Measurements from ENCODE around the gene ZPBP. TPM values are rescaled to one million over a fixed set of nuclear protein-coding genes. Genes with fewer than 3 reads are reported as not detected.

The ZPBP gene
- total RNA-seq, 1 experiment from 2014 or later = not detected

- ChIA-PET POLR2A (ENCODE audit: low non-redundant PET) (no interaction called here), CTCF (no interaction called here)
- no TSS peak for BruUV-seq (replicated peaks)
Measured at GRCh38 chr7:50022451-50022850, 70.6 kb downstream of the ZPBP start.

GRCh38 chr7:49995681-49996080 lies 97.4 kb downstream of the ZPBP start:
- Histone ChIP-seq H3K4me3 (ENCODE audit: low read depth, low read length, poor library complexity, severe bottlenecking) (no peak overlapping the region), H3K9me3 (ENCODE audit: low read depth, low read length, poor library complexity, severe bottlenecking) (peaks cover 22% of the 10 kb centered on the region), H3K36me3 (ENCODE audit: insufficient read depth, low read length, poor library complexity, severe bottlenecking) (no peaks in the 10 kb centered on the region), H3K27me3 (replicated peaks; ENCODE audit: insufficient read depth, low read depth, low read length, poor library complexity) (no peaks in the 10 kb centered on the region), H3K27ac (ENCODE audit: low read depth, low read length, poor library complexity, severe bottlenecking) (no peak overlapping the region), H3K4me1 (ENCODE audit: insufficient read depth, low read length, poor library complexity, severe bottlenecking) (no peaks in the 10 kb centered on the region)
- DNase-seq (ENCODE audit: low spot score) = no peak
- ChIA-PET POLR2A (ENCODE audit: low non-redundant PET) (no interaction called here), CTCF (no interaction called here)
- intact Hi-C loops (cut with micrococcal nuclease; ENCODE audit: unreplicated experiment) = no loop called here
- no TSS peak for BruUV-seq (replicated peaks)
- no peak for TF ChIP-seq CTCF (conservative IDR thresholded peaks at IDR 0.05; ENCODE audit: low read depth, low read length)
- TF ChIP-seq EZH2 (IDR thresholded peaks at IDR 0.05; ENCODE audit: borderline replicate concordance, low read depth, low read length, poor library complexity, severe bottlenecking) = no peak

More at GRCh38 chr7:50022451-50022850, 70.6 kb downstream of the ZPBP start:
- Histone ChIP-seq H3K4me3 (ENCODE audit: low read depth, low read length, poor library complexity, severe bottlenecking) (no peak overlapping the region), H3K27me3 (replicated peaks; ENCODE audit: insufficient read depth, low read depth, low read length, poor library complexity) (no peaks in the 10 kb centered on the region), H3K27ac (ENCODE audit: low read depth, low read length, poor library complexity, severe bottlenecking) (no peak overlapping the region), H3K36me3 (ENCODE audit: insufficient read depth, low read length, poor library complexity, severe bottlenecking) (no peaks in the 10 kb centered on the region), H3K4me1 (ENCODE audit: insufficient read depth, low read length, poor library complexity, severe bottlenecking) (no peaks in the 10 kb centered on the region), H3K9me3 (ENCODE audit: low read depth, low read length, poor library complexity, severe bottlenecking) (peaks cover 14% of the 10 kb centered on the region)
- TF ChIP-seq EZH2 (IDR thresholded peaks at IDR 0.05; ENCODE audit: borderline replicate concordance, low read depth, low read length, poor library complexity, severe bottlenecking) = no peak
- TF ChIP-seq CTCF (conservative IDR thresholded peaks at IDR 0.05; ENCODE audit: low read depth, low read length) = no peak
- no peak for DNase-seq (ENCODE audit: low spot score)
- intact Hi-C loops (cut with micrococcal nuclease; ENCODE audit: unreplicated experiment) = no loop called here

GRCh38 chr7:49986191-49986590 lies 106.9 kb downstream of the ZPBP start:
- CTCF ChIA-PET = no interaction called here
- BruUV-seq (replicated peaks) = no TSS peak
- no peak for TF ChIP-seq EZH2 (IDR thresholded peaks at IDR 0.05; ENCODE audit: borderline replicate concordance, low read depth, low read length, poor library complexity, severe bottlenecking)
- TF ChIP-seq CTCF (conservative IDR thresholded peaks at IDR 0.05; ENCODE audit: low read depth, low read length) = no peak
- DNase-seq (ENCODE audit: low spot score) = no peak
- Histone ChIP-seq H3K4me3 (ENCODE audit: low read depth, low read length, poor library complexity, severe bottlenecking) (no peak overlapping the region), H3K27me3 (replicated peaks; ENCODE audit: insufficient read depth, low read depth, low read length, poor library complexity) (no peaks in the 10 kb centered on the region), H3K4me1 (ENCODE audit: insufficient read depth, low read length, poor library complexity, severe bottlenecking) (no peaks in the 10 kb centered on the region), H3K36me3 (ENCODE audit: insufficient read depth, low read length, poor library complexity, severe bottlenecking) (no peaks in the 10 kb centered on the region), H3K9me3 (ENCODE audit: low read depth, low read length, poor library complexity, severe bottlenecking) (peaks cover 39% of the 10 kb centered on the region), H3K27ac (ENCODE audit: low read depth, low read length, poor library complexity, severe bottlenecking) (no peak overlapping the region)
- intact Hi-C loops (cut with micrococcal nuclease; ENCODE audit: unreplicated experiment) = no loop called here
- POLR2A ChIA-PET (ENCODE audit: low non-redundant PET) = no interaction called here

Measured in A673 (cell line).